GDM1 (cell line): Measurements from ENCODE around the gene CSTF2T.
"Not testable (repeated sequence)": the region's sequence is repeated elsewhere in the genome, so short reads cannot be mapped to it uniquely, and the experiment has no call there.

Source experiments
- DNase-seq: peaks from one replicate; lab custom pipeline; 2025; lab: John Stamatoyannopoulos, UW

CSTF2T gene

DNA sequence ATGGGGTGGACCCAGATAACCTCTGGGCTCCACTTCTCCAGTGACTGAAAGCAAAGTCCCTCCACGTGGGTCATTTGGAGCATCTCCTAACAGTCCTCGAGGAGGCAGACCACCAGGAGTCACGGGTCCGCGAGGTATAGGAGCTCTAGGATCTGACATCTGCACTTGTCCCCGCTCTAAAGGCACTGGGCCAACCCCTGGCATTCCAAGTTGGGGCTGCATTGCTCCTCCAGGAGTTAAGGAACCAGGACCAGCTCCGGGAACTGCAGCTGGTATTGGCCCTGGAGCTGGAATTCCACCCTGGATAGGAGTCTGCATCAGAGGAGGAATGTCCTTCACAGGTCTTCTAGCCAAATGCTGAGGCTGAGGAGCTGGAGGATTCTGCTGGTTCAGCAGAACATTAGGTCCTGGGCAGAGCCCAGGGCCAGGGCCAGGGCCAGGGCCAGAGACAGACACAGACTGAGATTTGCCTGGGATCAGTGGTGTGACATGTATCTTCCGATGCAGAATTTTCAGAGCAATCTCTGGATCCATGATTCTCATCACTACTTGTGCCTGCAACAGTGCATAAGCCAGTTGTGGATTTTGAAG is 827 bp downstream of the CSTF2T start:
- no peak for DNase-seq

DNA sequence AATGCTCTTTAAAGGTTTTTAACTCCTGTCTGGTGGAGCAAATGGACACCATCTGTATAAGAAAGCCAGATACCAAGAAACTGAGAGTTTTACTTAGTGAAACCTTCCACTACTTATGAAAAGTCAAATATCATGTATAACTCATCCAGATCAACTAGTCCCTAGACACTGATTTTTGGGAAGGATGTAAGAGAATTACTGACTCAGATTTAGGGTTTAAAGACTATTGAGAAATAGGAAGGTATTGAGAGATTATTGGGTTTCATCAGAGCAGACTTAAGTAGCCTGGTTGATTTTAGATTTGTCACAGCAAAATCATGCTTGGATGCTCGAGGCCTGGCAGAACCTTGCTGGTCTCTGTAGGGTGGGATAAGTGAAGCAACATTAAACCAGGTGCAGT is 3.1 kb downstream of the CSTF2T start:
- DNase-seq: no peak

DNA sequence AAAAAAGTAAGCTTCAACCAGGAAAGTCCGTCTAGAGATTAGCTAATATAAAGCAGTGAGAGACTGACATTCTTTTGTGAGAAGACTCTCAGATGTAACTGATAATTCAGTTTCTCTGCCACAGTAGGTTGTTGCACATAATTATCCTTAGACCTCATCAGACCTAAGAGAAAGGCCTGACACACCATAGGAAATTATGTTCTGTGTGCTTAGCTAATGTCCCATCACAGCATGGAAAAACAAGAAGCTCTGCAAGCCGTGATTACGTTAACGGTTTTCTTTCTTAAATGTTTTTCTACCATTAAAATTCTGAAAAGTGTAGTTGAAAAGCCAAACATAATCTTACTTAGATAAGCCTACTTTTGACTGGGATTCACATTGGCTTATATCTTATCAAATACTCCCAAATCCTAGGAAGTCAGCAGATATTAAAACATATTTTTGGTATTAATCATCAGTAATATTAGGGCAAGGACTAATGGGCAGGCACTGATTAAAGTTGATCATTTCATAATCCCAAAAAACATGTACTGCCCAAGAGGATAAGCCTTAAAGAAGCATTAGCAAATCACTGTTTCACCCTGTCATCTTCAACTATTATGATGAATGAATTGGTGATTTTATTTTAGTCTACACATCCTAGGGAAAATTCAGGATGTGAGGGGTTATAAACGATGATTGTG is 5.2 kb downstream of the CSTF2T start:
- no peak for DNase-seq

DNA sequence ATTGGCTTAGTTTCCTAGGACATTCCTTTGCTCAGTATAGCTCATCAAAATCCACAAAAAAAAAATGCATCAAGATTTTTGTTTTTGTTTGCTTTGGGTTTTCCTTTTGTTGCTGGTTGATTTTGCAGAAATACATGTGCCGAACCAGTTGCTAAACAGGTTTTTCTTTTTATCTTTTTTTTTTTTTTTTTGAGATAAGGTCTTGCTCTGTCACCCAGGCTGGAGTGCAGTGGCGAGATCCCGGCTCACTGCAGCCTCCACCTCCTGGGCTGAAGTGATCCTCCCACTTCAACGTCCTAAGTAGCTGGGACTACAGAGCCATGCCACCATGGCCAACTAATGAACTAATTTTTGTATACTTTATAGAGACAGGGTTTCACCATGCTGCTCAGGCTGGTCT is 8.3 kb downstream of the CSTF2T start:
- no peak for DNase-seq

DNA sequence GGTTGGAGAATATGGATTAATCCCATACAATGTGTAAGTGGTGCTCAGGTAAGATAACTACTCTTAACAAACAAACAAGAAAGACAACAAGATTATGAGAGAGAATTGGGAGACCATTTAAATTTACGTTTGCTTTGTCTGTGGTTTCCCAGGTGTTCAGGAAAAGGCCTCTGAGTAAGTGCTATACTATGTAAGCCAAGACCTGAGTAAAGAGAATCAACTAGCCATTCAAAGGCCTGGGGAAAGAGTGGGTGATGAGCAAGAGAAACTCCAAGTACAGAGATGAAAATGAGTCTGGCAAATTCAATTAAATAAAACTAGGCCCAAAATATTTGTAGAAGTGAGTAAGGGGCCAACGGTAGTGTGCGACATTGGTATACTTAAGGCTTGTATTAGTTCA is 9.9 kb downstream of the CSTF2T start:
- DNase-seq: no peak

DNA sequence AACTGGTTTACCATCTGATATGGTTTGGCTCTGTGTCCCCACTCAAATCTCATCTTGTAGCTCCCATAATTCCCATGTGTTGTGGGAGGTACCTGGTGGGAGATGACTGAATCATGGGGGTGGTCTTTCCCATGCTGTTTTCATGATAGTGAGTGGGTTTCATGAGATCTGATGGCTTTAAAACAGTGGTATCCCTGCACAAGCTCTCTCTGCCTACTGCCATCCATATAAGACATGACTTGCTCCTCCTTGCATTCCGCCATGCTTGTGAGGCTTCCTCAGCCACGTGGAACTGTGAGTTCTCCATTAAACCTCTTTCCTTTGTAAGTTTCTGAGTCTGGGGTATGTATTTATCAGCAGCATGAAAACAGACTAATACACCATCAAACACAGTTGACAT is 10.6 kb downstream of the CSTF2T start:
- not testable (repeated sequence) for DNase-seq

DNA sequence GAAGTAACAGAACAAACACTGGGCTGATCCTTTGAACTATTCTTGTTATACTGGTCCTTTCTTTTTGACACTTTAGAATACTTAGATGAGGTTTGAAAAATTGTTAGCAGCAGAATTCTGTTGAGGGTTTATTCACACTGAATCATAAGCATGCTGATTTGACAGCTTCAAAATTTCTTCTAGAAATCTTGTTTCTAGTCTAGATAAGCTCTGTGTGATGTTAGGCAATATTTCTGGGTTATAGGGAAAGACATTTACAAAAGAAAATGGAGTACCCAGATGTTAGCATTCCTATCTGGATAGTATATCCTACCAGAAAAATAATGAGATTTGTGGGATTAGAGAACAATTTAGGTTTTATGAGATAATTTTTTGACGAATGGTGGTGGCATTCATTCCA is 12.1 kb downstream of the CSTF2T start:
- no peak for DNase-seq

DNA sequence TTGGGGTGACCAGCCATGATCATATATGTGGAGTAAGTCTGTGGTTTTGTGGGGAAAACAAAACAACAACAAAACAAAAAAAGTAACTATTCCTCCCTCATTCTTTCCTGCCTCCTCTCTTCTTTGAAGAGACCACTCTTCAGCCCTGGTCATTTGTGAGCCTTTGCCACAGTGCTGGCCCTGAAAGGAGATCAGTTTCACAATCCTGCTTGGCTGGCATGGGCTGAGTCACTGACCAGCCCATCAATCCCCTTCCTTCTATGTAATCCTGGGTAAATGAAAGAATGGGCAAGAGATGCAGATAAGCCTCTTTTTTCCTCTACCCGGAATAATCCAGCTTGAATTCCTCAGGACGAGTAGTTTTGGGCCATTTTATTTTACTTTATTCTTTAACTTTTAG is 13.6 kb downstream of the CSTF2T start:
- DNase-seq: no peak

DNA sequence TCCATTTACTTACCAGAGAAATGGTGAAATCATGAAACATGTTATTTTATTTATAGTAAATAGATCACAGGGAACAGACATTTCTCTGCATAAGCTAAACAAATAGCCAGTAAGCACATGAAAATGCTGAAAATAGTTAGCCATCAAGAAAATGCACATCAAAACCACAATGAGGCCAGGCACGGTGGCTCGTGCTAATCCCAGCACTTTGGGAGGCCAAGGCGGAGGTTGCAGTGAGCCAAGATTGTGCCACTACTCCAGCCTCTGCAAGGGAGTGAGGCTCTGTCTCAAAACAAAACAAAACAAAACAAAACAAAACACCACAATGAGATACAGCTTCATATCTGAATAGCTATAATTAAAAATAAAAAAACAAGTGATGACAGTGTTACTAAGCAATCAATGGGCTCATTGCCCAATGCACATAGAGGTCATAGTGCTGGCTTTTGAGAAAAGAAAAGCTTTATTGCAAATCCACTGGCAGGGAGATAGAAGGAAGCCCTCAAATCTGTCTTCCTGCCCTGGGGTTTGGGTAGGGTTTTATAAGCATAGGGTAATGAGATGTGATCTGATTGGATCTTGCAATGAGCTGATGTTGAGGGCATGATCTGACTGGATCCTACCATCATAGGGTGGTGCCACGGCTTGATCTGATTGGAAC is 16.2 kb downstream of the CSTF2T start:
- no peak for DNase-seq

DNA sequence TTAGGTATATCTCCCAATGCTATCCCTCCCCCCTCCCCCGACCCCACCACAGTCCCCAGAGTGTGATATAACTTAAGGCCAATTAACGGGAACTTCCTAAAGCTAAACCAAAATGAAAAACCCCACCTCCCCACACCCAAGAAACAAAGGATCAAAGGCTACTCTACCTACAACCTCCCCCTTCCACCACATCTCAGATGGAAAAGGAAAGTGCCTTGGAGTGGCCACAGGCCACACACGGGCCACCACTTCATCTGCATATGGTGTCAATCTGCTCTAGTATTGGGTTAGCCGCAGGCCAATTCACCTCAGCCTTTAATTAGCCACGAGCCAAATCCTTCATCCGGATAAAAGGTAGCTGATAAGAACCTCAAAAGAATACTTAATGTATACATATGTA is 19.6 kb downstream of the CSTF2T start:
- DNase-seq: no peak

DNA sequence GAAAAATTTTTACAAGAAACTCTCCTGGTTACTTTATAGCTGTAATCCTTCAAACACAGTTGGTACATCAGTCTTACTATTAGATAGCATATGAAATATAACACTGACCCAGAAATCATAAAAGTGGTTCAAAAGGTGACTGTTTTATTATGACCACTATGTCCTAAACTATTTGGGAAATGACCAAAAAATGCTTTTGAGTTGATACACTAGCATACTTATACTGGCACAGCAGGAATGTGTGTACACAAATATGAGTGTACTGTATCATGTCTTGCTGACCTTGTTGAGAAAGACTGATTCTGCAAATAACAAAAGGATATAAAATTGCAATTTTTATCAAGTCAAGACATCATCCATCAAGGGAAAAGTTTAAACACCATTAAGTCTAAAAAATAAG is 24.3 kb downstream of the CSTF2T start:
- DNase-seq: no peak

DNA sequence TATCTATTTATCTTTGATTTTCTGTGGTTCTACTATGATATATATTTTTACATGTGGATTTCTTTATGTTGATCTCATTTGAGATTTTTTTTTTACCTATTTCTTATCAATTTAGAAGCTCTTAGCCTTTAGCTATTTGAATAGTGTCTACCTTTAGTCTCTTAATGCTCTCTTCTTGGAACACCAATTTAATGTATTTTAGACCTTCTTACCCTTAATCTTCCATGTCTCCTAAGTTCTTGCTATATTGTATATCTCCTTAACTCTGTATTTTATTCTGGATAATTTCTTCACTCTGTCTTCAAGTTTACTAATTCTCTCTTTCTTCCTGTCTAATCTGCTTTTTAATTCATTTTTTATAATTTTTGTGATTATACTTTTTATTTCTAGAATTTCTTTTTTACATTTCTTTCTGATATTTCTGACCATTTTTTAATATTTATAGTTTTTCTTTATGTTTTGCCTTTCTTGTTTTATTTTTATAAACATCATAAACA is 27.3 kb downstream of the CSTF2T start:
- DNase-seq: no peak

DNA sequence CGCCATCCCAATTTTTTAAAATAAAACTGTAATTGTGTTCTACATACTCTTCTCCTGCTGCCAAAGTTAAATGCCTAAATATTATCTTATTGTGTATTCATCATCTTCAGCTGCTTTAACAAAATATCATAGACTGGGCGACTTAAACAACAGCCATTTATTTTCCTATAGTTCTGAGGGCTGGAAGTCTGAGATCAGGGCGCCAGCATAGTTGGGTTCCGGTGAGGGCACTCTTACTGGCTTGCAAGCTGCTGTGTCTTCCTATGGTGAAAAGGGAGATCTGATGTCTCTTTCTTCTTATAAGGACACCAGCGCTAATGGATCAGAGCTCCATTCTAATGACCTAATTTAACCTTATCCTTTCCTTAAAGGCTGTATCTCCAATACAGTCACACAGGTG is 30.4 kb downstream of the CSTF2T start:
- DNase-seq: no peak

DNA sequence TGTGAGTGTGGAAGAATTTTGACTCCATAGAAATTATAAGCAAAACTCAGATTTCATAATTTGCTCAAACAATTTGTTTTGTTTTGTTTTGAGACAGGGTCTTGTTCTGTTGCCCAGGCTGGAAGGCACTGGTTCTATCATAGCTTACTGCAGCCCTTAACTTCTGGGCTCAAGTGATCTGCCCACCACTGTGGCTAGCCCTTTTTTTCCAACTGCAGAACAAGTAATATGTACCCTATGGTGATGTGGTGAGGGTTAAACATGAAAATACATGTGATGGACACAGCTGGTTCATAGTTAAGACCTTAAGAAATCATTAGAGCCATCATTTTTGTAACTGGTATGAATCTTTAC is 31.1 kb downstream of the CSTF2T start:
- DNase-seq: no peak

DNA sequence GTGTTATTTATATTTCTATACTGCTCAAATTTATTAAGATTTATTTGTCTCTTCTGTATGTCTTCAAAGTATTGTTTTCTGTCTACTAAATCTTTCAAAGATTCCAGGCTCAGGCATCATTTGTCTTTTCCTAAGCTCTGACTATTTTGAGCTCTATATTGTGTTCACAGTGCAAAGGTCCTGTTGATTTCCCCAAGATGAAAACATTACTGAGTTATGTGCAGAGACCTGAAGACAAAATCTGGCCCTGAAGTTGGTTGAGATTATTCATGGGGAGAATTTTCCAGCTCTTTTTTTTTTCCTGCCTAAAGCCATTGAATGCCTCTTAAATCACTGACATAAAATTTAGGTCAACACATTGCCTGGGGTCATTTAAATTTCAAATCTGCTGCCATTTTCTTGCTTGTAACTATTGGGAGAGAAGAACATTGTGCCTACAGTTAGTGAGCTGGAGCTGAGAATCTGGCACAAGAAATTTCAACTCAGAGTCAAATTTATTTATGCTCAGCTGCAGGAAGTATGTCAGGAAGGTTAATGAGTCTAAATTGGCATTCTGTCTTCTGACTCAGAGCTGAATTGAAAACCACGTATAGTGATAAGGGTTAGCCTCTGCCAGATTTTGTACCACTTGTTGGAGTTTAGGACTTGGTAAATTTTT is 31.6 kb downstream of the CSTF2T start:
- DNase-seq: no peak

DNA sequence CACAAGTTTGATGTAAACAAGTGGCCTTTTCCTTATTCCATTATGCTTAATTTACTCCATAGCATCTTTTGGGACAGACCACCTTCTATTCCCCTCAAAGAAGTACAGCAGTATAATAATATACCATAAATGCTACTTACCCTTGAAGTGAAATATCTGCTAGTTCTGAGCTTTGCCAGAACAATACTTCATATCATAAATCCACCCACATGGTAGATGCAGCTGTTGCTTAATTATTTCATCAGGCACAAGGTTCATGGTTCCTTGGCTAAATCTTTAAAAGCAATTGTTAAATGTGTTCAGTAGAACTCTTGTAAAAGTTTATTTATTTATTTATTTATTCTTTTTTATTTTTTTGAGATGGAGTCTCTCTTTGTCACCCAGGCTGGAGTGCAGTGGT is 32.9 kb downstream of the CSTF2T start:
- DNase-seq: no peak

DNA sequence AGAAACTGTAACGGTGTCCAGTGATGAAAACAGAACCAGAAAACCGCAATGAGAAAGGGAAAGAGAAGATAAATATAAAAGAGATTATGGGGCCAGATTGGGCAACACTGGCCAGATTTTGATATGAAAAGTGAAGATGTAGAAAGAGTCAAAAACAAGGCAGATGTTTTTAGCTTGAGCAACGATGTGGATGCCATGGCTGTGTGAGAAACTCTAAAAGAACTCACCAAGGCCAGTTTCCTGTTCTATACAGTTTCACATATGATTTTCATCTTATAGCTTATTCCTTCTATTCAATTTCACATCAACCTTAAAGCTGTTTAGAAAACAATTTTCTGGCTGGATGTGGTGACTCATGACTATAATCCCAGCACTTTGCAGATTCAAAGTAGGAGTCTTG is 36.3 kb downstream of the CSTF2T start:
- no peak for DNase-seq

DNA sequence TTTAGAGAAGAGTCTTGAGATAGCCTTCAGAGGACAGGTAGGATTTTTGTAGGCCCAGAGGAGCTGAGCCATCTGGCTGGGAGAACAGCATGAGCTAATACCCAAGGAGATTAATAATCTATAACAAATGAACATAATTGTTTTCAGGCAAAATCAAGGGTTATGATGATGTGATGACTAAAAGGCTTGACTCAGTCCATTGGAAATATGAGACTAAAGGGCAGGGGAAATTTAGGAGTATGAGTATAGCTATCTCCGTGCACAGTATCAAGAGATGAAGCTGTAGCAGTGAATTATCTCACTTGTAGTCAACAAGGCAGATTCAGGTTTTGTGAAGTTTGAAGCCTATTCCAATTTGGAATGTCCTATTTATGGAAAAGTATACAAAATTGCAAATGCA is 40.1 kb downstream of the CSTF2T start:
- DNase-seq: no peak

DNA sequence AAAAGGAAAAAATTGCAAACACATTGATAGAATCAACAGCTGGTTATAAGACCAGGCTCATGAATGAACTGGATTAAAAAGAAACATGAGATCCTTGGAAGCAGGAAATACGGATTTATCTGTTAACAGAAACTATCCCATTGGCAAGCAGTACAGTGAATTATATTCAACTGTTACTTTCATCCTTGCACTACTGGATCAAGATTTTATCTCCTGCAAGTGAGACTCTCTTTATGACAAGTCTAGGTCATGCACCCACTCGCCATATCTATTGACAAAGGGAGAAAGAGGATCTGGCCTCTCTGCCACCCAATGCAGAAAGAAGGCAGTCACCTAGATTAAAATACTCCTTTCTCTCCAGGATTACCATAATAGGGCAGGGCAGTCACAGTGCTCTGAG is 41.4 kb downstream of the CSTF2T start:
- no peak for DNase-seq

DNA sequence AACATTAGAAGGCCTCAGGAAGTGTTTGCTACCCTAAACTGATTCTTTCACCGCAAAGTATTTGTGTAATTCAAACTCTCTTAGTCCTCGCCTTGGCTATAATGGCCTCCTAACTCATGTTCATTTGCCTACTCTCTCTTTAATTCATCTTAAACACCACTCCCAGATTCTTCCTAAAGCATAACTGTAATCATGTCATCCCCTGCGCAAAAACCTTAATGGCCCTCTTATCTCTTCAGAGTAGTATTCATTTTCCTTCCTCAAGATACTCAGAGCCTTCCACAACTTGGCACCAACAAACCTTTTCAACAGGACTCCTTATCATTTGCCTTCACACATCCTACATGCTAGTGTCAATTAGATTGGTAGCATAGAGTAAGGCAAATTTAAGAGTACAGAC is 42.9 kb downstream of the CSTF2T start:
- no peak for DNase-seq

DNA sequence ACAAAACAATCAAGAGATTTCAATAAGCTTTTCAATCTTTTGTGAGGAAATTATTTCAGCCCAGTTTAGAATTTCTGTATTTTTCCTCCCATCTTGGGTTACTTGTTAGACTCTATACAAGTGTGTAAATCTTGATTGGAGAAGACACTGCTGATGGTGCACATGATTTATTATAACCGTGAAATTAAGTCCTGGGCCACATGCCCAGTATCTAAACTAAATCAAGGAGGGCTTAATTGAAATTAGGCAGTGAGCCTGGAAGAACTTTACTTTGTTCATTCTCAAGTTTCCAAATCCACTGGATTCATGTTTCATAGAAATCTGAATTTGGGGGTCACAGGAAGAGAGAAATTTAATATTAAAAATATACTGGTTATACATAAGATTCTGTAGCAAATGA is 44.5 kb downstream of the CSTF2T start:
- DNase-seq: no peak

DNA sequence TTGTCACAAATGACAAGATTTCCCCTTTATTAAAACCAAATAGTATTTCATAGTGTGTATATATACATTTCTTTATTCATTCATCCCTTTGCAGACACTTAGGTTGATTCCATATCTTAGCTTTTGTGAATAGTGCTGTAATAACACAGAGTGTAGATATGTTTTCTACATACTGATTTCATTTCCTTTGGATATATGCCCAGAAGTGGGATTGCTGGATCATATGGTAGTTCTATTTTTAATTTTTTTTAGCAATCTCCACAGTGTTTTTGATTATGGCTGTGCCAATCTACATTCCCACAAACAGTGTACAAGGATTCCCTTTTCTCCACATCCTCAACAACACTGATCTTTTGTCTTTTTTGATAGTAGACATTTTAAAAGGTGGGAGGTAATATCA is 46.4 kb downstream of the CSTF2T start:
- DNase-seq: no peak

DNA sequence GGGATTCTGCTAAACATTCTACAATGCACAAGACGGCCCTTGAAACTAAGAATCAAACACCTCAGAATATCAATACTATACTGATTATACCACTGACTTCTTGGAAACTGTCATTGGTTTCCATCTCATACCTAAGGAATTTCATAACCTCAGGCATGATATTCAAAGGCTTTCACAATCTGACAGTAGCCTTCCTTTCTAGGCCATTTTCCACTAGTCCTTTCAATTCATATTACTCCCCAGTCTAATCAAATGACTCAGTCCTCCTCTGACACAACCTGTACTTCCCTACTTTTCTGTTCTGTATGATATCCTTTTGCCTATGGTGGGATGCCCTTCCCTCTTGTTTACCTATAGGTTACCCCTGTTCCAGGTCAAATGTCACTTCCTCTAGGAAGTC is 48.3 kb downstream of the CSTF2T start:
- no peak for DNase-seq
